OCI-M2 (cell line): ENCODE data around the gene E2F3.

ENCODE experiments used
- DNase-seq: peaks from one replicate; lab custom pipeline; 2025; ENCODE audit not compliant: unreplicated experiment; lab: John Stamatoyannopoulos, UW

Gene E2F3

GRCh38 chr6:20401205-20402091, at the start of gene E2F3:
Gene E2F3 (plus strand): TSS chr6:20401879. CDS start chr6:20402233, 354 bp downstream.
- peak; percentile 96 for DNase-seq

GRCh38 chr6:20352346-20352745, 49.3 kb upstream of the E2F3 start:
- DNase-seq: peak; percentile 49

GRCh38 chr6:20353134-20353533, 48.5 kb upstream of the E2F3 start:
- DNase-seq: no peak

DNA sequence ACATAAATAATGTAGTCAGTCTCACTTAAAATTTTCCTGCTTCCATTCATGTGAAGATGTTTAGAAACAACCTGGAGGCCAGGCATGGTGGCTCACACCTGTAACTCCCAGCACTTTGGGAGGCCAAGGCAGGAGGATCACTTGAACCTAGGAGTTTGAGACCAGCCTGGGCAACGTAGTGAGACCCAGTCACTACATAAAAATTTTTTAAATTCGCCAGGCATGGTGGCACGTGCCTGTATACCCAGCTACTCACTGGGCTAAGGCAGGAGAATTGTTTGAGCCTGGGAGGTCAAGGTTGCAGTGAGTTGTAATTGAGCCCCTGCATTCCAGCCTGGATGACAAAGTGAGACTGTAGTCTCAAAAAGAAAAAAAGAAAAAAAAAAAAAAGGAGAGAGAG, 47.3 kb upstream of the E2F3 start:
- DNase-seq: no peak

DNA sequence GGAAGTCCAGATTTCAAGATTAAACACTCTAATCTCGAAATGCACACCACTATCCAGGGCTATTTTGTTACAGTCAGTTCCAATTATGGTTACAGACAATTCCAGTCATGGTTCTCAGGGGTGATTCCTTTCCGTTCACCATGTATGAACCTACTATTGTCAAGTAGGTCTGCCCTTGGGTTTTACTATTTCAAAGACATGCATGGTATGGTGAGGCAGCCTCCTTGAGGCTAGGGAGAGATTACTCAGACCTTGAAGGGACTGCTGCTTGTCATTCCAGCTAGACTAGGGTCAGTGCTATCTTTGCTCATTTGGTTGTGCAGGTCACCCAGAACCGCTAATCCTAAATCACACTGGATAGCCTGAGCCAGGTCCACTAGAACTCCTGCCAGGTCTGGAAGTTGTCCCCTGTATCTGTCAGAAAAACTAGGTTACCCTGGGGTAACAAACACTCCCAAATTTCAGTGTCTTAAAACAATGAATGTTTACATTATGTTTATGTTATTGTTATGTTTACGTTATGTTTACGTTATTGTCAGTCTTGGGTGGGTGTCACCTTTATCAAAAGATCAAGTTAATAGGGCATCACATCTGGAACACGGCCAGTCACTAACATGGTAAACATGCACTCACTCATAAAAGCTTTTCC, 41.1 kb upstream of the E2F3 start:
- no peak for DNase-seq

DNA sequence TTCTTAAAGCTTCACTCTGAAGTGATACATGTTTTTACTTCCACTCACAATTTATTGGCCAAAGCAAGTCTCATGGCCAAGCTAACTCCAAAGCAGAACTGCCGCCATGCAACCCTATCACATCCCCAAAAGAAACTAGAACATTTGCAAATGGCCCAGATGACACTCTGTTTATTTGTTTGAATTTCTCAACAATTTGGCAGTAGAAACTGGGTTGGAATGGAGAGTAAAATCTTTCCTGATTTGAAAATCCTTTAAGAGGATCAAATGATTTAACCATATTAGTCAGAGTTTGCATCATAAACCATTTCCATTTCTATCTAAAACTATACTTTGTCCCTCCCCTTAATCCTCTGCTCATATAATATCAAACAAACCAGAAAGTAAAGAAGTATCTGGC, 39.1 kb upstream of the E2F3 start:
- no peak for DNase-seq

GRCh38 chr6:20364327-20364726, 37.4 kb upstream of the E2F3 start:
- no peak for DNase-seq

DNA sequence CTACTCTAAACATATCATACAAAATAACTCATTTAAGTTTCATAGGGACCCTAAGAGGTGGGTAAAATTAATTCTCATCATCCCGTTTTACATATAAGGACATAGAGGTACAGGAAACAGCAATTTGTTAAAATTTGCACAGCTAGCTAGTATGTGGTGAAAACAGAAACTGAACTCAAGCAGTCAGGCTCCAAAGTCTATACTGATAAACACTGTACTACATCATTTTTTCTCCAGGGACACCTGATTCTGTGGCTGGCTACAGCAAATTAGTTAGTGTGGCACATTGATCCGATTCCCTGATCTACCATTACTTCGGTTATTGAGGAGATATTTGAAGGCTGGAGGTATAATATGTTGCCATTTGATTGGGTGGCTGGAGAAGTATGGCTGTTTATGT, 36.2 kb upstream of the E2F3 start:
- DNase-seq: no peak

DNA sequence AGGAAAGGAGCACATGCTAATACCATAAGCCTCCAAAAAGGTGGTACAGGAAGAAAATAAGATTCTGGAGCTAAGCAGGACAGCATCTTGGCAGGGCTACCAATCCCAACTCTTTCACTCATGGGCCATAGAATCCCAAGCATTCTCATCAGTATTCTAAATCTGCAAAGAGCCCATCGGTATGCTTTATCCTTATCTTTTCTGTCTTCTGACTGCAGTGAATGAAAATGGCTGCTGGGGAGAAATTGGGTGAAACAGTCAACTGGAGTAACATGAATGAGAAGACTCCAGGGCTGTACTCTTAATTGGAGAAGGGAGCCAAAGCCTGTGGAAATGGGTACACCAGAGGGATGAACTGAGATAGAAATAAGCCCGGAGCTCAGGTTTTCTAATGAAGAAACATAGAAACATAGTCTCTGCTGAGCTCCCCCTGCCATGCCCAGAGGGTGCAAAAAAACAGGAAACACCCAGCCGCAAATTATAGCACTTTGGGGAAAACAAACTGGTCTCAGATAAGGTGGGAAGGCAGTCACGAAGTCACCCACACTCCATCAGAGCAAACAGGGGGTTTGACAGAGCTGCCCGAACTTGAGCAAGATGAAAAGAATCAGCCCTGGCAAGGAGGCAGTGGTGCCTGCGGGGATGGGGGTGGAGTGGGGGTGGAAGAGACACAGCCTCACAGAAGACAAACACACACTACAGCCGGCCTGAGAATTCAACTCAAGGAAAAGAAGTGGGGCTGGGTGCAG, 35.4 kb upstream of the E2F3 start:
- peak; percentile 53 for DNase-seq

DNA sequence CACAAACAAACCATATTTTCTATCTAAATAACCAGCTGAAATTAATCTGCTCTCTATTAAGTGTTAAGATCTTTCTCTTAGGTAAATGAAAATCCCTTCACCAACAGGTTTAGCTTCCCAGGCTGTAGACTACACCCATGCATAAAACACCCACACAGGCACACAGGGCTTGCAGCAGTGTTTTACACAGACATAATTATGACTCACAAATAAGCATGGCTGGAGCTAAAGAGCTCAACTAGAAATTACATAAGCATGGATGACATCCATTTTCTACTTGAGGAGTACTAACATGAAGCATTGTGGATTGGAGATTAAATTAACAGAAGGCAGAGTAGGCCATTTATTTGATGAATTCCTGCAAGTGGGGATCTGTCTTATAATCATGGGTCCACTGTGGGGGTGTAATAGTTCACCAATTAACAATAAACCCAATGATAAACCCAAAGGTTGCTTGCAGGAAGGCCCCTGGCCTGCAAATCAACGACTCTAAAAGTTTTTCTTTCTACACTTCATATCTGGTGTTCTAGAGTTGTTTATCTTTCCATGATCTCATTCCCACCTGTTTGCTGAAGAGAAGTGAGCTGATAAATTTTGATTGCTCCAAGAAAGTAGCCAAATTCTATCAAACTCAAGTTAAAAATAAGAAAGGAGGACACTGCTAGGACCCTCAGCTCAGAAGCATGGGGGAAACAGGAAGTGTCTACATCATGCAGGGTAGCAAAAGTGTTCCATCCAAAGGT, 33.8 kb upstream of the E2F3 start:
- DNase-seq: no peak

- DNase-seq: no peak
Observed at GRCh38 chr6:20370393-20370792, 31.3 kb upstream of the E2F3 start.

DNA sequence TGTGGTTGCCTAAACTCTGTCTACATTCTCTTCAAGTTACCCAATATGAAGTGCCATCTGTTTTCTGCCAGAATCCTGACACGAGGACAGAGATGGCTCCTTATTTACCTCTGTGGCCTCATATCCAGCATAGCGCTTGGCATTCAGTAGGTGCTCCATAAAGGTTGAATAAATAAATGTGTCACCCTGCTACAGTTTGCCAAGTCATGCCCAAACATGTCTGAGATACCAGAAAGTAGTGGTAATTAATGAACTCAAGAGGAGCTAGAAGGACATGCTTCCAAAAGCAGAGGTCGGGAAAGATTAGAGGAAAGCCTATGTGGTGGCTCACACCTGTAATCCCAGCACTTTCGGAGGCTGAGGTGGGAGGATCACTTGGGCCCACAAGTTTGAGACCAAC, 30.9 kb upstream of the E2F3 start:
- DNase-seq: no peak

- DNase-seq: no peak
Observed at GRCh38 chr6:20375436-20375835, 26.2 kb upstream of the E2F3 start.

- DNase-seq: no peak
Observed at GRCh38 chr6:20377623-20378265, 23.9 kb upstream of the E2F3 start.

GRCh38 chr6:20379231-20379630, 22.4 kb upstream of the E2F3 start:
- DNase-seq: no peak

GRCh38 chr6:20386218-20386617, 15.5 kb upstream of the E2F3 start:
- DNase-seq: no peak

DNA sequence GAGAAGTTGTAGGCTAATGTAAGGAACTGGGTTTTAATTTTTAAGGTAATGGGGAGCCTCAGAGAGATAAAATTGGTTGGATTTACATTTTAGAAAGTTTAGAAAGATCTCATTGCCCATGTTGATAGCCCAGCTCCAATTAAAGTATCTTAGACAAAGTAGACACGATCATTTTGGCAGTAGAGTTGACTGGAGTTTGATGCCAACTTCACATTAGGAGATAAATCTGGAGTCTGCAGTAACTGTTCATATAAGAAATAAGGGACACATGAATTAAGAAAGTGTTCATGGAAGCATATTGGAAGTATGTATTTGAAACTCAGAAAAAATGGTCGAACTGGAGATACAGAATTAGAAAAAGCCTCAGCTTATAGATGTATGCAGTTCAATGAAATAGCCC, 12.6 kb upstream of the E2F3 start:
- no peak for DNase-seq

- DNase-seq: no peak
Observed at GRCh38 chr6:20393297-20393696, 8.4 kb upstream of the E2F3 start.

DNA sequence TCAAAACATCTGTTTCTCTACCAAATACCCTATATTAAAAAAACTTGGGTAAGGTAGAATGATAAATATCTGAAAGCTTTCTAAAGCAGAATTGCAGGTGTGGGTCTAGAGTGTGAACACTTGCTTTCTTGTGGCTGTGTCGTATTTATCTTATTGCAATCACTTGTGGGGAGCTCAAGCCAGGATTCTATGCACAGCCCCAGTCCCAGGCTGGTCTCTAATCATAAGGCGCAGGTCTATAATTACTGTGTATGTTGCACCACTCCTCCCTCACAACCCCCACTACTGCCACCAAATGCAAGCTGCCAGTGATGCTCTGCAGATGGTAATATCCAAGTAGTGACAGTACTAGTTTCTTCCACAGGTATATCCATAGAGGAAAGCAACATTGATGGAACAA, 2.2 kb upstream of the E2F3 start:
- DNase-seq: no peak

- no peak for DNase-seq
Observed at GRCh38 chr6:20400456-20401204, 1.0 kb upstream of the E2F3 start.
